Femur (tissue), 1 donor: ENCODE results near the gene CEMIP.
"Not testable (repeated sequence)": the region's sequence is repeated elsewhere in the genome, so short reads cannot be mapped to it uniquely, and the experiment has no call there.

Experiments
- DNase-seq: peaks from one replicate; pipeline ENCODE4 v3.0.0-alpha.2; 2017

Gene CEMIP

GRCh38 chr15:80932989-80933388 lies 153.8 kb downstream of the CEMIP start:
- peak; percentile 77 for DNase-seq

- peak; percentile 48 for DNase-seq
Observed at GRCh38 chr15:80934761-80935221, 155.6 kb downstream of the CEMIP start.

GRCh38 chr15:80936288-80937078 lies 157.3 kb downstream of the CEMIP start:
- no peak for DNase-seq

GRCh38 chr15:80937718-80938117 lies 158.5 kb downstream of the CEMIP start:
- no peak for DNase-seq

- DNase-seq, result no peak
Observed at GRCh38 chr15:80939216-80939615, 160.0 kb downstream of the CEMIP start.

GRCh38 chr15:80940331-80940730 lies 161.2 kb downstream of the CEMIP start:
- DNase-seq, result no peak

GRCh38 chr15:80940851-80941250 lies 161.7 kb downstream of the CEMIP start:
- no peak for DNase-seq

- DNase-seq, result no peak
Observed at GRCh38 chr15:80942266-80942665, 163.1 kb downstream of the CEMIP start.

- DNase-seq, result peak; percentile 75
Observed at GRCh38 chr15:80942746-80943565, 163.8 kb downstream of the CEMIP start.

- no peak for DNase-seq
Observed at GRCh38 chr15:80944818-80945217, 165.6 kb downstream of the CEMIP start.

GRCh38 chr15:80945605-80946004 lies 166.4 kb downstream of the CEMIP start:
- no peak for DNase-seq

GRCh38 chr15:80946576-80946975 lies 167.4 kb downstream of the CEMIP start:
- DNase-seq, result no peak

- DNase-seq, result no peak
Observed at GRCh38 chr15:80948651-80949292, 169.6 kb downstream of the CEMIP start.

GRCh38 chr15:80949756-80950155 lies 170.6 kb downstream of the CEMIP start:
- DNase-seq, result no peak

- DNase-seq, result no peak
Observed at GRCh38 chr15:80950291-80951078, 171.3 kb downstream of the CEMIP start.

GRCh38 chr15:80951941-80952340 lies 172.8 kb downstream of the CEMIP start:
- DNase-seq, result no peak

- no peak for DNase-seq
Observed at GRCh38 chr15:80953001-80953952, 174.1 kb downstream of the CEMIP start.

GRCh38 chr15:80953953-80954778 lies 175.0 kb downstream of the CEMIP start:
- no peak for DNase-seq

GRCh38 chr15:80955571-80956452 lies 176.6 kb downstream of the CEMIP start:
- DNase-seq, result not testable (repeated sequence)
